HCT116 (cell line): Measurements from ENCODE around the gene KCNN3. TPM values are rescaled to one million over a fixed set of nuclear protein-coding genes. Genes with fewer than 3 reads are reported as not detected.

Experiments used
- ATAC-seq: fragments of 200-7000 bp; cut with Tn5 transposase; 2 replicates; pipeline ENCODE4 v1.9.1; 2020; ENCODE audit warnings: mild to moderate bottlenecking, moderate library complexity
- BruUV-seq: library from RNA; stranded (reverse); fragments of 400-500 nt; replicated peaks from 2 replicates; lab custom pipeline; 2021; lab: Mats Ljungman, UMichigan
- CTCF ChIA-PET: fragments of 300-600 bp; sonication (Branson Sonifier 250); formaldehyde crosslinking; loops from one replicate; lab custom pipeline; 2021; ENCODE audit warnings: antibody characterized with exemption; lab: Charles Lee
- POLR2A ChIA-PET: fragments of 300-600, 350-600 bp; sonication (Branson Sonifier 250); formaldehyde crosslinking; loops from one replicate; lab custom pipeline; 2021; ENCODE audit warnings: antibody characterized with exemption; lab: Charles Lee
- RAD21 ChIA-PET, 2 experiments: fragments of 300-600 bp; sonication (Branson Sonifier 250); formaldehyde crosslinking; loops; one replicate each; lab custom pipeline; 2023; ENCODE audit warnings: low total read pairs in 2 of 2; ENCODE audit not compliant: uncharacterized antibody in 2 of 2, unreplicated experiment in 2 of 2, low non-redundant PET in 1 of 2; lab: Charles Lee
- DNase-seq: peaks from one replicate; pipeline ENCODE4 v3.0.0-alpha.2; 2010; ENCODE audit warnings: low read depth, low spot score
- H2AFZ ChIP-seq: fragments of 200-600 bp; shearing (Covaris generic), sonication (generic); 2 replicates; pipeline ENCODE4 v1.6.1; 2017; ENCODE audit warnings: low read depth, mixed run types, mixed read lengths, antibody characterized with exemption, low read length; ENCODE audit not compliant: poor library complexity, severe bottlenecking
- H3K27ac ChIP-seq: 2 replicates; pipeline ENCODE4 v1.5.1; 2012; ENCODE audit warnings: low read depth, low read length
- H3K27me3 ChIP-seq: fragments of 200-600 bp; sonication (generic); 2 replicates; pipeline ENCODE4 v1.6.1; 2016; ENCODE audit warnings: mixed run types, low read length, mixed read lengths; ENCODE audit not compliant: insufficient read depth
- H3K36me3 ChIP-seq, 2 experiments: fragments of 200-500 bp in 1 of 2; fragments of 200-600 bp in 1 of 2; sonication (Bioruptor generic) in 1 of 2; sonication (generic) in 1 of 2; 2 replicates each; pipeline versions ENCODE4 v1.5.1 to v1.6.1; 2014 to 2016; ENCODE audit warnings: low read length in 2 of 2, inconsistent platforms in 1 of 2, mixed read lengths in 1 of 2, mixed run types in 1 of 2; ENCODE audit not compliant: insufficient read depth in 2 of 2, control insufficient read depth in 1 of 2
- H3K4me1 ChIP-seq, 2 experiments: fragments of 200-600 bp in 1 of 2; sonication (generic) in 1 of 2; 2 replicates each; pipeline versions ENCODE4 v1.5.1 to v1.6.1; 2012 to 2017; ENCODE audit warnings: low read length in 2 of 2, inconsistent platforms in 1 of 2, mild to moderate bottlenecking in 1 of 2, mixed read lengths in 1 of 2, mixed run types in 1 of 2, moderate library complexity in 1 of 2; ENCODE audit not compliant: insufficient read depth in 2 of 2, control insufficient read depth in 1 of 2
- H3K4me2 ChIP-seq: fragments of 200-600 bp; sonication (generic); 2 replicates; pipeline ENCODE4 v1.6.1; 2017; ENCODE audit warnings: mixed run types, low read length, mixed read lengths
- H3K4me3 ChIP-seq, 2 experiments: fragments of 200-600 bp in 1 of 2; sonication (generic) in 1 of 2; replicated peaks in 1 of 2; 2 replicates each; pipeline ENCODE4 v1.5.1; 2011 to 2016; ENCODE audit warnings: low read length in 2 of 2, control low read depth in 1 of 2, low read depth in 1 of 2, mild to moderate bottlenecking in 1 of 2, mixed read lengths in 1 of 2, mixed run types in 1 of 2
- H3K79me2 ChIP-seq: fragments of 200-600 bp; sonication (generic); 2 replicates; pipeline ENCODE4 v1.6.1; 2017; ENCODE audit warnings: mild to moderate bottlenecking, mixed run types, low read length, moderate library complexity, mixed read lengths; ENCODE audit not compliant: insufficient read depth
- H3K9ac ChIP-seq: fragments of 200-600 bp; sonication (generic); 2 replicates; pipeline ENCODE4 v1.6.1; 2016; ENCODE audit warnings: low read length, mixed read lengths
- H3K9me2 ChIP-seq: fragments of 200-600 bp; sonication (generic), shearing (Covaris generic); 2 replicates; pipeline ENCODE4 v1.6.1; 2017; ENCODE audit warnings: mixed run types, mild to moderate bottlenecking, moderate library complexity; ENCODE audit not compliant: insufficient read depth
- H3K9me3 ChIP-seq, 2 experiments: fragments of 200-500 bp in 1 of 2; fragments of 200-600 bp in 1 of 2; sonication (Bioruptor generic) in 1 of 2; sonication (generic) in 1 of 2; 2 replicates each; pipeline ENCODE4 v1.6.1; 2014 to 2017; ENCODE audit warnings: low read length in 2 of 2, mixed read lengths in 2 of 2, inconsistent platforms in 1 of 2, low read depth in 1 of 2, mild to moderate bottlenecking in 1 of 2, mixed run types in 1 of 2, moderate library complexity in 1 of 2; ENCODE audit not compliant: control insufficient read depth in 1 of 2, insufficient read depth in 1 of 2
- H4K20me1 ChIP-seq: fragments of 200-600 bp; sonication (generic), shearing (Covaris generic); 2 replicates; pipeline ENCODE4 v1.6.1; 2017; ENCODE audit warnings: mixed run types, mild to moderate bottlenecking, moderate library complexity; ENCODE audit not compliant: insufficient read depth
- ELF1 ChIP-seq: IDR thresholded peaks from 2 replicates; pipeline ENCODE4 v1.6.1; 2012; ENCODE audit warnings: low read depth, borderline replicate concordance
- YY1 ChIP-seq: IDR thresholded peaks from 2 replicates; pipeline ENCODE4 v1.6.1; 2011; ENCODE audit warnings: low read length, low read depth, moderate library complexity, mild to moderate bottlenecking; ENCODE audit not compliant: insufficient replicate concordance; ENCODE audit errors: extremely low read depth
- ZFX ChIP-seq: fragments of 450-650 bp; IDR thresholded peaks from 2 replicates; pipeline ENCODE4 v1.6.1; 2017
- ZNF274 ChIP-seq: fragments of 200-500 bp; sonication (Bioruptor generic); IDR thresholded peaks from 2 replicates; pipeline ENCODE4 v1.6.1; 2014; ENCODE audit warnings: mild to moderate bottlenecking, low read depth, low read length, inconsistent platforms
- intact Hi-C: fragments of 100-400 bp; cut with micrococcal nuclease; formaldehyde crosslinking; loops from 2 replicates; pipeline ENCODE4 v1.10.0; 2022
- total RNA-seq: library from RNA; stranded (reverse); gene quantifications from one replicate; pipeline ENCODE4 v1.2.1, GENCODE V29; 2021; ENCODE audit not compliant: unreplicated experiment
- TF ChIP-seq, protein P1 (sequence below): IDR thresholded peaks from 2 replicates; pipeline ENCODE4 v1.6.1; 2011; ENCODE audit warnings: mild to moderate bottlenecking, low read length, moderate library complexity; ENCODE audit not compliant: insufficient replicate concordance; ENCODE audit errors: extremely low read depth
- TF ChIP-seq, protein P2 (sequence below), 3 experiments: fragments of 200-600 bp in 1 of 3; sonication (generic) in 1 of 3; IDR thresholded peaks in 2 of 3; conservative IDR thresholded peaks in 1 of 3; 2 replicates each; pipeline ENCODE4 v1.5.1; 2012 to 2017; ENCODE audit warnings: low read depth in 2 of 3, low read length in 2 of 3, antibody characterized with exemption in 1 of 3, borderline replicate concordance in 1 of 3, control low read depth in 1 of 3, mild to moderate bottlenecking in 1 of 3, mixed read lengths in 1 of 3, mixed run types in 1 of 3, moderate library complexity in 1 of 3; ENCODE audit not compliant: insufficient read depth in 1 of 3

Gene KCNN3
- total RNA-seq, 1 experiment from 2014 or later: 1.1 TPM

DNA sequence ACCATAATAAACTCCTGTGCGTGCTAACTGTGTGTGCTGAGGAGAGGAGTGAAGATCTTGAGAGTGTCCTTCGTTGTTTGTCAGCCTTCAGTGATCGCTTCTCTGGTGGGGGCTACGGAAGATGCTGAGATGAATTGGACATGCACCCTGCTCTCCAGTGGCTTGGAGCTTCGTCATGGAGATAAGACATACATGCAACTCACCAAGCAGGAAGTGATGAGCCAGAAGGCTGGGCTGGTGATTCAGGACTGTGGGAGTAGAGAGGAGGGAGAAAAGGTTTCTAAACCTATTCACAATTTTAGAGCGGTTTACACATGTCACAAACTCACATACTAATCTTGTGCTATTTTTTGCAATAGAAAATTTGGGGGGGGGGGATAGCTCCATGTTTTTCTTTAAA, 133.2 kb downstream of the KCNN3 start (continued):
- TF ChIP-seq, protein P1, sequence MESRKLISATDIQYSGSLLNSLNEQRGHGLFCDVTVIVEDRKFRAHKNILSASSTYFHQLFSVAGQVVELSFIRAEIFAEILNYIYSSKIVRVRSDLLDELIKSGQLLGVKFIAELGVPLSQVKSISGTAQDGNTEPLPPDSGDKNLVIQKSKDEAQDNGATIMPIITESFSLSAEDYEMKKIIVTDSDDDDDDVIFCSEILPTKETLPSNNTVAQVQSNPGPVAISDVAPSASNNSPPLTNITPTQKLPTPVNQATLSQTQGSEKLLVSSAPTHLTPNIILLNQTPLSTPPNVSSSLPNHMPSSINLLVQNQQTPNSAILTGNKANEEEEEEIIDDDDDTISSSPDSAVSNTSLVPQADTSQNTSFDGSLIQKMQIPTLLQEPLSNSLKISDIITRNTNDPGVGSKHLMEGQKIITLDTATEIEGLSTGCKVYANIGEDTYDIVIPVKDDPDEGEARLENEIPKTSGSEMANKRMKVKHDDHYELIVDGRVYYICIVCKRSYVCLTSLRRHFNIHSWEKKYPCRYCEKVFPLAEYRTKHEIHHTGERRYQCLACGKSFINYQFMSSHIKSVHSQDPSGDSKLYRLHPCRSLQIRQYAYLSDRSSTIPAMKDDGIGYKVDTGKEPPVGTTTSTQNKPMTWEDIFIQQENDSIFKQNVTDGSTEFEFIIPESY: no peak
- TF ChIP-seq ZNF274 (no peak), ELF1 (no peak), YY1 (no peak)
- TF ChIP-seq, protein P2, sequence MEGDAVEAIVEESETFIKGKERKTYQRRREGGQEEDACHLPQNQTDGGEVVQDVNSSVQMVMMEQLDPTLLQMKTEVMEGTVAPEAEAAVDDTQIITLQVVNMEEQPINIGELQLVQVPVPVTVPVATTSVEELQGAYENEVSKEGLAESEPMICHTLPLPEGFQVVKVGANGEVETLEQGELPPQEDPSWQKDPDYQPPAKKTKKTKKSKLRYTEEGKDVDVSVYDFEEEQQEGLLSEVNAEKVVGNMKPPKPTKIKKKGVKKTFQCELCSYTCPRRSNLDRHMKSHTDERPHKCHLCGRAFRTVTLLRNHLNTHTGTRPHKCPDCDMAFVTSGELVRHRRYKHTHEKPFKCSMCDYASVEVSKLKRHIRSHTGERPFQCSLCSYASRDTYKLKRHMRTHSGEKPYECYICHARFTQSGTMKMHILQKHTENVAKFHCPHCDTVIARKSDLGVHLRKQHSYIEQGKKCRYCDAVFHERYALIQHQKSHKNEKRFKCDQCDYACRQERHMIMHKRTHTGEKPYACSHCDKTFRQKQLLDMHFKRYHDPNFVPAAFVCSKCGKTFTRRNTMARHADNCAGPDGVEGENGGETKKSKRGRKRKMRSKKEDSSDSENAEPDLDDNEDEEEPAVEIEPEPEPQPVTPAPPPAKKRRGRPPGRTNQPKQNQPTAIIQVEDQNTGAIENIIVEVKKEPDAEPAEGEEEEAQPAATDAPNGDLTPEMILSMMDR (IDR thresholded peaks at IDR 0.05 in 2 of 3, conservative IDR thresholded peaks at IDR 0.05 in 1 of 3; ENCODE audit: borderline replicate concordance in 1 of 3, insufficient read depth in 1 of 3, low read depth in 2 of 3, low read length in 2 of 3): no peak

DNA sequence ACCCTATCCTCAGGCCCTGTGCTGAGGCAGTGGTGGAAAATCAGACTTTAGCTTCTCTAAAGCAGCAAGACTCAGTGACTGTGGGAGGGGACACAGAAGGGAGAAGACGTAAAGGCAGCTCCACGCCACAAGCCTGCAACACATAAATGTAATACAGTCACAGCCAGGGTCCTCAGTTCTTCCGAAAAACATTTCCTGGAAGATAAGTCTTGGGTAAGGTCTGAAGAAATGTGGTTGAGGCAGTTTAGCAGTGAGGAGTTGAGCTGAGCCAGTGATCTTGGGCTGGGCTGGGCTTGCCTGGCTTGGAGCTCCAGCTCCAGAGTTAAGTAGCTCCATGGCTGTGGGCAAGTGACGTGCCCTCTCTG, 134.3 kb downstream of the KCNN3 start:
- Histone ChIP-seq H3K79me2 (no peaks in the 10 kb centered on the region), H3K9me3 (no peaks in the 10 kb centered on the region), H2AFZ (no peak overlapping the region), H3K27me3 (peaks cover 27% of the 10 kb centered on the region), H3K4me2 (no peak overlapping the region), H3K4me3 (no peak overlapping the region), H3K9me2 (no peaks in the 10 kb centered on the region; the same call in 1 of the 2 replicates), H4K20me1 (no peaks in the 10 kb centered on the region), H3K4me1 (peaks cover 0 to 7% of the 10 kb centered on the region in 2 experiments; a peak in 1 of 4 replicates), H3K9ac (no peak overlapping the region), H3K27ac (no peak overlapping the region), H3K36me3 (no peaks in the 10 kb centered on the region)
- intact Hi-C loops: no loop called here
- BruUV-seq: no TSS peak
- TF ChIP-seq ZFX (no peak), YY1 (no peak)
- ChIA-PET CTCF (interaction anchor here (1.6 kb wide), 1 partner anchor 12 kb away, joined by 3 read pairs; no protein-coding TSS in a partner anchor), RAD21 (no interaction called here), POLR2A (interaction anchor here (1.0 kb wide), 1 partner anchor 9 kb away, joined by 3 read pairs; no protein-coding TSS in a partner anchor)
- no peak for DNase-seq
- no peak for ATAC-seq
